ENCODE measurements around the gene DZIP1L. TPM values are rescaled to one million over a fixed set of nuclear protein-coding genes. Genes with fewer than 3 reads are reported as not detected.
"Not testable (repeated sequence)": the region's sequence is repeated elsewhere in the genome, so short reads cannot be mapped to it uniquely, and the experiment has no call there.

Gene DZIP1L
- total RNA-seq, 2 experiments from 2014 or later = not detected

DNA sequence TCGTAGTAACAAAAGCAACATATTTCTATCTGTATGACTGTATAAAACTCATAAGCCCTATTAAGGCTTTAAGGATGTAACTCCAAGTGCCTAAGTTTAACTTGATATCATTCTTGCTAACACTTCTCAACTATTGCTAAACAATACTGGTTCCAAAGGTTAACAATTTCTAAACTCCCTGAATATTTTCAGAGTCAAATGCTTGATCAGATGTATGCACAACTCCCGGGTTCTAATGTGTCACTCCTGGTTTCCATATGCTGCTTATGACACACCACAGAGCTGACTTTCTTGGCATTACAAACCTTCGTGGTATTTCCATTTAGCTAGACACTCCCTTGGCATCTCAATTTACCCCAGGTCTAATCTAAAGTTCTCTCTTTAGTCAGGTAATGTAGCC is 26.3 kb downstream of the DZIP1L start:
- H3K9me3 ChIP-seq (ENCODE audit: control insufficient read depth in 1 of 2, insufficient read depth in 1 of 2, low read length in 2 of 2) = no peaks in the 10 kb centered on the region
- intact Hi-C loops (cut with DNase I, micrococcal nuclease) = no loop called here
- POLR2A ChIA-PET = no interaction called here
- no peak overlapping the region for H3K4me3 Mint-ChIP-seq
- H3K27me3 Mint-ChIP-seq = peaks cover 22% of the 10 kb centered on the region
- ATAC-seq (ENCODE audit: poor library complexity) (no peak), DNase-seq (no peak)
- CTCF ChIA-PET = no interaction called here
- no peak overlapping the region for H3K4me3 ChIP-seq (ENCODE audit: low read length)
- H3K36me3 ChIP-seq (ENCODE audit: insufficient read depth, low read length) = no peaks in the 10 kb centered on the region
- H3K4me1 ChIP-seq (ENCODE audit: insufficient read depth, low read length) = no peaks in the 10 kb centered on the region
- H3K27me3 ChIP-seq (ENCODE audit: control insufficient read depth in 1 of 2, insufficient read depth in 2 of 2, low read length in 2 of 2) = no peaks in the 10 kb centered on the region
- H3K9me3 Mint-ChIP-seq = peaks cover 4% of the 10 kb centered on the region
- TF ChIP-seq, protein P1, sequence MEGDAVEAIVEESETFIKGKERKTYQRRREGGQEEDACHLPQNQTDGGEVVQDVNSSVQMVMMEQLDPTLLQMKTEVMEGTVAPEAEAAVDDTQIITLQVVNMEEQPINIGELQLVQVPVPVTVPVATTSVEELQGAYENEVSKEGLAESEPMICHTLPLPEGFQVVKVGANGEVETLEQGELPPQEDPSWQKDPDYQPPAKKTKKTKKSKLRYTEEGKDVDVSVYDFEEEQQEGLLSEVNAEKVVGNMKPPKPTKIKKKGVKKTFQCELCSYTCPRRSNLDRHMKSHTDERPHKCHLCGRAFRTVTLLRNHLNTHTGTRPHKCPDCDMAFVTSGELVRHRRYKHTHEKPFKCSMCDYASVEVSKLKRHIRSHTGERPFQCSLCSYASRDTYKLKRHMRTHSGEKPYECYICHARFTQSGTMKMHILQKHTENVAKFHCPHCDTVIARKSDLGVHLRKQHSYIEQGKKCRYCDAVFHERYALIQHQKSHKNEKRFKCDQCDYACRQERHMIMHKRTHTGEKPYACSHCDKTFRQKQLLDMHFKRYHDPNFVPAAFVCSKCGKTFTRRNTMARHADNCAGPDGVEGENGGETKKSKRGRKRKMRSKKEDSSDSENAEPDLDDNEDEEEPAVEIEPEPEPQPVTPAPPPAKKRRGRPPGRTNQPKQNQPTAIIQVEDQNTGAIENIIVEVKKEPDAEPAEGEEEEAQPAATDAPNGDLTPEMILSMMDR (IDR thresholded peaks at IDR 0.05) = no peak
- H3K4me1 Mint-ChIP-seq (ENCODE audit: low read depth) = no peaks in the 10 kb centered on the region
- no peak overlapping the region for H3K27ac Mint-ChIP-seq
- H3K27ac ChIP-seq (ENCODE audit: low read depth in 1 of 2, low read length in 2 of 2) = no peak overlapping the region
- H3K36me3 Mint-ChIP-seq (ENCODE audit: low read depth) = no peaks in the 10 kb centered on the region

DNA sequence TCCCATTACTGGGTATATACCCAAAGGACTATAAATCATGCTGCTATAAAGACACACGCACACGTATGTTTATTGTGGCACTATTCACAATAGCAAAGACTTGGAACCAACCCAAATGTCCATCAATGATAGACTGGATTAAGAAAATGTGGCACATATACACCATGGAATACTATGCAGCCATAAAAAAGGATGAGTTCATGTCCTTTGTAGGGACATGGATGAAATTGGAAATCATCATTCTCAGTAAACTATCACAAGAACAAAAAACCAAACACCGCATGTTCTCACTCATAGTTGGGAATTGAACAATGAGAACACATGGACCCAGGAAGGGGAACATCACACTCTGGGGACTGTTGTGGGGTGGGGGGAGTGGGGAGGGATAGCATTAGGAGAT is 29.7 kb downstream of the DZIP1L start:
- not testable (repeated sequence) for H3K36me3 Mint-ChIP-seq (ENCODE audit: low read depth); H3K9me3 Mint-ChIP-seq

DNA sequence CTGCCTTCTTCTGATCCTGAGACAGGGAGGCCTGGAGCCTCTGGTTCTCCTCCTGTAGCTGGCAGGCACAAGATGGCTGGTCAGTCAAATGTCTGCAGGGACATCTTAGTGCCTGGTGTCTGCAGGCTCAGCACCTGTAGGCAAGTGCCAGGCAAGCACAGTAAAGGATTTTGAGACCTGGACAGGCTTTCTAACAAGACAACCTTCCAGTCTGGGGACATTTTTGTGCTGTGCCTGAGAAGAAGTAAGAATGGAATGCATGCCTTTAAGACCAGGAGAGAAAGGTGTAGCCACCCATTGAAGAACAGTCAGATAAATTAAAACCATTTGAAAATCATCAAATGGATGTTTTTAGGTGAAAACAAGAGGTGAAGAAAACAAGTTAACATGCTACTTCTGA is 31.2 kb downstream of the DZIP1L start:
- Mint-ChIP-seq H3K27me3 (peaks cover 15% of the 10 kb centered on the region), H3K27ac (no peak overlapping the region), H3K9me3 (no peaks in the 10 kb centered on the region), H3K4me1 (ENCODE audit: low read depth) (peaks cover 25% of the 10 kb centered on the region), H3K4me3 (no peak overlapping the region), H3K36me3 (ENCODE audit: low read depth) (no peaks in the 10 kb centered on the region)
- ATAC-seq (ENCODE audit: poor library complexity) (no peak), DNase-seq (no peak)
- Histone ChIP-seq H3K27me3 (ENCODE audit: control insufficient read depth in 1 of 2, insufficient read depth in 2 of 2, low read length in 2 of 2) (peaks cover 0 to 4% of the 10 kb centered on the region in 2 experiments), H3K27ac (ENCODE audit: low read depth in 1 of 2, low read length in 2 of 2) (no peak overlapping the region), H3K4me3 (ENCODE audit: low read length) (no peak overlapping the region), H3K36me3 (ENCODE audit: insufficient read depth, low read length) (no peaks in the 10 kb centered on the region), H3K4me1 (ENCODE audit: insufficient read depth, low read length) (no peaks in the 10 kb centered on the region), H3K9me3 (ENCODE audit: control insufficient read depth in 1 of 2, insufficient read depth in 1 of 2, low read length in 2 of 2) (no peaks in the 10 kb centered on the region)
- TF ChIP-seq, protein P1 (IDR thresholded peaks at IDR 0.05) = no peak
- intact Hi-C loops (cut with DNase I, micrococcal nuclease) = no loop called here
- ChIA-PET POLR2A (no interaction called here), CTCF (no interaction called here)

More for the DNA sequence above, 29.7 kb downstream of the DZIP1L start:
- H3K27me3 ChIP-seq (ENCODE audit: control insufficient read depth in 1 of 2, insufficient read depth in 2 of 2, low read length in 2 of 2); intact Hi-C loops (cut with DNase I, micrococcal nuclease); CTCF ChIA-PET; H3K4me1 ChIP-seq (ENCODE audit: insufficient read depth, low read length); POLR2A ChIA-PET; DNase-seq; H3K27ac ChIP-seq (ENCODE audit: low read depth in 1 of 2, low read length in 2 of 2); H3K27ac Mint-ChIP-seq; ATAC-seq (ENCODE audit: poor library complexity); H3K4me3 Mint-ChIP-seq; H3K36me3 ChIP-seq (ENCODE audit: insufficient read depth, low read length); H3K9me3 ChIP-seq (ENCODE audit: control insufficient read depth in 1 of 2, insufficient read depth in 1 of 2, low read length in 2 of 2); H3K4me3 ChIP-seq (ENCODE audit: low read length): not testable (repeated sequence)
- peaks cover 25% of the 10 kb centered on the region for H3K4me1 Mint-ChIP-seq (ENCODE audit: low read depth)
- H3K27me3 Mint-ChIP-seq = peaks cover 22% of the 10 kb centered on the region

DNA sequence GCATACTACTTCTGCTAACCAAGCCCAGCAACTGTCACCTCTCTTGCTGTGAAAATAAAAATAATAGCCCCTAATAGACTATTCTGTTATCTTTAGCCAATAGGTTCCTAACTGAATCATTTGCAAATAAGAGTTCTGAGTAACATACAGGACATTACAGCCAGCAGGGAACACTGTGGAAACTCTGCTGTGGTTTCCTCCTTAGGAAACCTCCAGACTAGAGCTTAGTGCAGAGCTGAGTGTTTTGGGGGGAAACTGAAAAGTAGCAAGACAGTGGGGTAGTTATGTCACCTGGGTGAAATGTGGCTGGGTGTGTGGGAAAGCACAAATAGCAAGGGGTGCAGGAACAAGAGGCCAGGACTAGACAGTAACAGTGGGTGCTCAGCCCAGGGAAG is 32.4 kb downstream of the DZIP1L start:
- no peak overlapping the region for H3K4me3 ChIP-seq (ENCODE audit: low read length)
- H3K9me3 ChIP-seq (ENCODE audit: control insufficient read depth in 1 of 2, insufficient read depth in 1 of 2, low read length in 2 of 2) = no peaks in the 10 kb centered on the region
- no peak overlapping the region for H3K27ac Mint-ChIP-seq
- H3K27me3 Mint-ChIP-seq = peaks cover 7% of the 10 kb centered on the region
- intact Hi-C loops (cut with DNase I, micrococcal nuclease) = no loop called here
- peaks cover 25% of the 10 kb centered on the region for H3K4me1 Mint-ChIP-seq (ENCODE audit: low read depth)
- H3K4me1 ChIP-seq (ENCODE audit: insufficient read depth, low read length) = no peaks in the 10 kb centered on the region
- ATAC-seq (ENCODE audit: poor library complexity) (no peak), DNase-seq (no peak)
- ChIA-PET CTCF (no interaction called here), POLR2A (interaction anchor here (1.3 kb wide), 1 partner anchor 30 kb away, joined by 3 read pairs; no protein-coding TSS in a partner anchor)
- TF ChIP-seq, protein P1 (IDR thresholded peaks at IDR 0.05) = no peak
- H3K36me3 Mint-ChIP-seq (ENCODE audit: low read depth) = no peaks in the 10 kb centered on the region
- H3K27ac ChIP-seq (ENCODE audit: low read depth in 1 of 2, low read length in 2 of 2) = no peak overlapping the region
- no peaks in the 10 kb centered on the region for H3K36me3 ChIP-seq (ENCODE audit: insufficient read depth, low read length)
- H3K4me3 Mint-ChIP-seq = no peak overlapping the region
- H3K27me3 ChIP-seq (ENCODE audit: control insufficient read depth in 1 of 2, insufficient read depth in 2 of 2, low read length in 2 of 2) = peaks cover 0 to 4% of the 10 kb centered on the region in 2 experiments
- H3K9me3 Mint-ChIP-seq = no peaks in the 10 kb centered on the region

Measured in CD4-positive, alpha-beta T cell (primary cell).